Pancreas (tissue), 10 donors: ENCODE results near the gene NLGN4Y. TPM values are rescaled to one million over a fixed set of nuclear protein-coding genes. Genes with fewer than 3 reads are reported as not detected.

Experiments
- ATAC-seq, 4 donors: fragments of 200-7000 bp; cut with Tn5 transposase; one replicate each; pipeline versions ENCODE4 v1.8.0 to v1.9.1; 2020; ENCODE audit warnings: mild to moderate bottlenecking in 4 of 4, moderate library complexity in 4 of 4
- DNase-seq, 6 donors: peaks; one replicate each; pipeline ENCODE4 v3.0.0-alpha.2; 2020
- FAIRE-seq: peaks from 2 replicates; lab custom pipeline; 2012; peaks lifted over from hg19 to GRCh38; lab: Jason Lieb, UNC
- H3K27ac ChIP-seq, 4 donors: fragments of 200-600 bp; sonication (generic); 1 replicate in 3 of 4; 2 replicates in 1 of 4; pipeline versions ENCODE4 v1.5.0 to v1.8.0; 2020
- H3K27me3 ChIP-seq, 4 donors: fragments of 200-600 bp; one replicate each; pipeline ENCODE4 v1.8.0; 2021
- H3K36me3 ChIP-seq, 3 donors: fragments of 200-600 bp; sonication (generic) in 1 of 3; one replicate each; pipeline versions ENCODE4 v1.5.0 to v1.8.0; 2020 to 2021
- H3K4me1 ChIP-seq, 3 donors: fragments of 200-600 bp; one replicate each; pipeline ENCODE4 v1.8.0; 2021
- H3K4me3 ChIP-seq, 4 donors: fragments of 200-600 bp; sonication (generic) in 2 of 4; one replicate each; pipeline versions ENCODE4 v1.5.0 to v1.8.0; 2020 to 2021
- H3K9me3 ChIP-seq, 4 donors: fragments of 200-600 bp; one replicate each; pipeline ENCODE4 v1.8.0; 2021
- WGBS, 2 donors: extraction: QIAGEN DNeasy Blood & Tissue Kit; methylation state at CpG; one replicate each; pipeline ENCODE4 v1.1.7; 2013; 5-methylcytosine and 5-hydroxymethylcytosine counted together
- intact Hi-C, 3 donors: fragments of 100-400 bp; cut with DNase I; formaldehyde crosslinking; loops; one replicate each; pipeline versions ENCODE4 v1.11.1 to v1.14.2; 2022
- polyA plus RNA-seq, 2 donors: library from polyadenylated mRNA; stranded (reverse); fragments of 200-250 nt; gene quantifications; one replicate each; pipeline ENCODE4 v1.2.3, GENCODE V29; 2013
- total RNA-seq, 6 donors: library from RNA; stranded (reverse); fragmentation: NEBNext Ultra II Directional in 4 of 6; extraction: Animal tissue kit (Norgen Biotek cat#: 25700) in 4 of 6; gene quantifications; one replicate each; pipeline versions ENCODE4 v1.2.1 to v1.2.4, GENCODE V29; 2021 to 2023
- TF ChIP-seq, protein P1 (sequence below), 4 donors: fragments of 200-600 bp; sonication (generic) in 3 of 4; IDR thresholded peaks; one replicate each; pipeline versions ENCODE4 v1.5.0 to v1.8.0; 2021; ENCODE audit warnings: antibody characterized with exemption in 4 of 4
- donor health status: healthy with polysubstance abuse.
- donor health status: DM: no; HTN: no; CAD: no; lungs with moderate emphysema.
- donor health status: DM: no; HTN: no; CAD: no.
- donor health status: control.
- donor health status: control.
- donor health status: Bipolar disorder and iron deficiency.
- donor health status: DM: yes; HTN: yes; CAD: no.
- donor health status: DM: no; HTN: no; CAD: no.
- donor health status: DM: no; HTN: no; CAD: no.
- donor health status: DM: yes; HTN: yes; CAD: no.

Gene NLGN4Y
- total RNA-seq (1 to 10 TPM in 1 of 6 donors, not detected in 5; 2.5 TPM), polyA plus RNA-seq (1 to 10 TPM in 1 of 2 donors, not detected in 1; 2.3 TPM)

DNA sequence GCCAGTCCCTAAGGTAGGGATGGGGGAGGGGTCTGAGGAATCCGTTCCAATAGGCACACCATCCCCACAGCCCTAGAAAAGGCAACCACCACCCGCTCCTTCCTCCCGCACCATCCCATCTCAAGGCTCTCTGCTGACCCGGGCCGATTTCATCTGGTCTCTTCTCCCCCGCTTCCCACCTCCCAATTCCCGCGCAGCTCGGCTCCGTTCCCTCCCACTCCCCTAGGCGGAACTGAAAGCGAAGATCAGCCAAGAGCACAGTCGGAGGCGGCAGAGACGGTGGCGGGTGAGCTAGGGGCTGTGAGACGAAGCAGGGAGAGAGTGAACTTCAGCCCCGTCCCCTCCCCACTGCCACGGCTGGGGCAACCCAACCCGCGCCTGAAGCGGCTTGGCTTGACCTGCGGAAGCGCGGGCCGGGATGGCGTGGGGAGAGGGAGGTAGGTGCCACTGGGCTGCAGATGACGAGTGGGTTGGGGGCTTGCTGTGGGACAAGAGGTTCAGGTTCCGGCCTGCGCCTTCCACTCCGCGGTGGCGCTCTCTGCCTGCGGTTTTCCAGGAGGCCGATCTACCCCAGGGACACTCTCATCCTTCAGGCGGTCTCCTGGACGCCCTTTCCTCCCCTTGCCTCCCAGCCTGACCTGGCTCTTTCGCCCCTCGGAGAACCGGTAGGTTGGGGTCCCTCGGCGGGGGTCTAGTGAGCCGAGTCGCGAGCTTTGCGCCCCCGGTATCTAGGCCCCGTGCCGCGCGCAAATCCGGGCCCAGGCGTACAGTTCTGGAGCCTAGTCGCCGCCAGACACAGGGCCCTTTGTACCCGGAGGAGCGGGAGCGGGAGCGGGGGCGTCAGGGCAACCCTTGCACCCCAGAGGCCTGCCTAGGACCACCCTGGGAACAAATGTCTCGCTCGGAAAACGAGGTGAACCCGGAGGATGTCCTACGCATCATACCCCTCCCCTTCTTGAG lies at the start of gene NLGN4Y:
Gene NLGN4Y, plus strand, starts transcription at position 258 of the 960 bp plus-strand sequence. CDS start 97,591 bp downstream, outside the sequence.
- no peak for DNase-seq
- H3K36me3 ChIP-seq: no peaks in the 10 kb centered on the region
- no peaks in the 10 kb centered on the region for H3K9me3 ChIP-seq
- H3K27me3 ChIP-seq: no peaks in the 10 kb centered on the region
- TF ChIP-seq, protein P1, sequence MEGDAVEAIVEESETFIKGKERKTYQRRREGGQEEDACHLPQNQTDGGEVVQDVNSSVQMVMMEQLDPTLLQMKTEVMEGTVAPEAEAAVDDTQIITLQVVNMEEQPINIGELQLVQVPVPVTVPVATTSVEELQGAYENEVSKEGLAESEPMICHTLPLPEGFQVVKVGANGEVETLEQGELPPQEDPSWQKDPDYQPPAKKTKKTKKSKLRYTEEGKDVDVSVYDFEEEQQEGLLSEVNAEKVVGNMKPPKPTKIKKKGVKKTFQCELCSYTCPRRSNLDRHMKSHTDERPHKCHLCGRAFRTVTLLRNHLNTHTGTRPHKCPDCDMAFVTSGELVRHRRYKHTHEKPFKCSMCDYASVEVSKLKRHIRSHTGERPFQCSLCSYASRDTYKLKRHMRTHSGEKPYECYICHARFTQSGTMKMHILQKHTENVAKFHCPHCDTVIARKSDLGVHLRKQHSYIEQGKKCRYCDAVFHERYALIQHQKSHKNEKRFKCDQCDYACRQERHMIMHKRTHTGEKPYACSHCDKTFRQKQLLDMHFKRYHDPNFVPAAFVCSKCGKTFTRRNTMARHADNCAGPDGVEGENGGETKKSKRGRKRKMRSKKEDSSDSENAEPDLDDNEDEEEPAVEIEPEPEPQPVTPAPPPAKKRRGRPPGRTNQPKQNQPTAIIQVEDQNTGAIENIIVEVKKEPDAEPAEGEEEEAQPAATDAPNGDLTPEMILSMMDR (IDR thresholded peaks at IDR 0.05): no peak
- H3K4me3 ChIP-seq: no peak within 1 kb of the TSS
- intact Hi-C loops: no loop called here
- H3K27ac ChIP-seq: no peak within 1 kb of the TSS
- ATAC-seq: no peak
- no peaks in the 10 kb centered on the region for H3K4me1 ChIP-seq
- WGBS, 2 donors: 1% methylated on average over 64 of the region's 65 CpGs; no CpG with 5 or more reads in 1 of the 2 donors
- no peak for FAIRE-seq

DNA sequence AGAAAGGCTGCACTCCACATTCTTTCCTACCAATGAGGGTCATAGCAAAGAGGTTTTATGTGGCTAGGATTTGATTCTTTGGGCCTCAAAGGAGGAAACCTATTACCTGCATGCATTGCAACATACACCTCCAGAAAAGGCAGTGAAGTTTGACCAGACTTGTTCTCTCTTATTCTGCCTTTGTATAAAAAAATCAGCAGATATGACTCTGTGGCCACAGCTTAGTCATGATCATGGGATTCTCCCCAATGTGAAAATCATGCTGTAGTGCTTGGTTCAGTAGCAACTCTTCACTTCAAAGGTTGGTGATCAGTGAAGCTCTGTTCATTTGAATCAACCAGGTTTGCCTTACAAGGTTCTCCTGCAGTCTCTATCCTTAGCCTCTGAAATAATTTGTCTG lies 38.4 kb upstream of the NLGN4Y start:
- Histone ChIP-seq H3K27me3 (no peaks in the 10 kb centered on the region), H3K36me3 (no peaks in the 10 kb centered on the region), H3K9me3 (no peaks in the 10 kb centered on the region), H3K4me1 (no peaks in the 10 kb centered on the region), H3K4me3 (no peak overlapping the region), H3K27ac (no peak overlapping the region)
- intact Hi-C loops: no loop called here
- FAIRE-seq (no peak), DNase-seq (no peak), ATAC-seq (no peak)
- TF ChIP-seq, protein P1 (IDR thresholded peaks at IDR 0.05): no peak

DNA sequence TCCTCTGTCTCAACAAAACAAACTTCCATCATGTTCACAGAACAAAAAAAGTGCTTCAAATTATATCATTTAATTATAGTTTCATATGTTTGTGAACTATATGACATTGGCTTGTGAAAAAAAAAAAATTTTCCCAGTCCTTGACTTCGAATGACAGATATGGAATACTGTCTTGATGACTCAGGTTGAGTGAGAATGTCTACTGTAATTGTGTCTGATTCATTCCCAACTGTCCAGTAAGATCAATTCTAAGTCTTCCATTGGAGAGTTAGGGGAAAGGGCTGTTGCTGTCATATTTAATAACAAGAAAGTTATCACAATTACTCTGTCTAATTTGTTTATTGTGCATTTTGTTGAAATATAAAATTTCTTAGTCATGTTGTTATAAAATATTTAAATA lies 34.1 kb upstream of the NLGN4Y start:
- intact Hi-C loops: no loop called here
- DNase-seq (no peak), FAIRE-seq (no peak), ATAC-seq (no peak)
- Histone ChIP-seq H3K36me3 (no peaks in the 10 kb centered on the region), H3K27me3 (no peaks in the 10 kb centered on the region), H3K27ac (no peak overlapping the region), H3K4me1 (no peaks in the 10 kb centered on the region), H3K9me3 (no peaks in the 10 kb centered on the region), H3K4me3 (no peak overlapping the region)
- TF ChIP-seq, protein P1 (IDR thresholded peaks at IDR 0.05): no peak
- 27% methylated on average over 1 of the region's 1 CpG; no CpG with 5 or more reads in 1 of the 2 donors for WGBS, 2 donors

DNA sequence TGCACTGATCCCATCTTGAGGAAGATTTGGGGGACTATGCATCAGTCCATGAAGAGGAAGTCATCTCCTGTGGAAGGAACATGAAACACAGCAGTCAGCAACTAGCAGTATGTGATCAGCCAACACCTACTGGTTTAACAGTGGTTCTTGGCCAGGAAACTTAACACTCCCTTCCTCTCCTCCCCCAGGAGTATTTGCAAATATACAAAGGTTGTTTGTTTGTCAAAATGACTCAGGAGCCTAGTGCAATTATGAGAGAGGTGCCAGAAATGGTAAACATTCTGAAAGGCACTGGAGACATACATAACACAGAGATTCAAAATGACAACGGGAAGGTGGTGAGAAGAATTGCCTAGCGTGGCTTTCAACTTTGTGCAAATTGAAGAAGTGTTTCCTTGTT lies 26.3 kb upstream of the NLGN4Y start:
- Histone ChIP-seq H3K36me3 (no peaks in the 10 kb centered on the region), H3K9me3 (no peaks in the 10 kb centered on the region), H3K27ac (no peak overlapping the region), H3K4me3 (no peak overlapping the region), H3K4me1 (no peaks in the 10 kb centered on the region), H3K27me3 (no peaks in the 10 kb centered on the region)
- intact Hi-C loops: no loop called here
- ATAC-seq: no peak
- no peak for FAIRE-seq
- WGBS, 2 donors: 60% methylated on average over 2 of the region's 2 CpGs; no CpG with 5 or more reads in 1 of the 2 donors
- DNase-seq: no peak
- TF ChIP-seq, protein P1 (IDR thresholded peaks at IDR 0.05): no peak

DNA sequence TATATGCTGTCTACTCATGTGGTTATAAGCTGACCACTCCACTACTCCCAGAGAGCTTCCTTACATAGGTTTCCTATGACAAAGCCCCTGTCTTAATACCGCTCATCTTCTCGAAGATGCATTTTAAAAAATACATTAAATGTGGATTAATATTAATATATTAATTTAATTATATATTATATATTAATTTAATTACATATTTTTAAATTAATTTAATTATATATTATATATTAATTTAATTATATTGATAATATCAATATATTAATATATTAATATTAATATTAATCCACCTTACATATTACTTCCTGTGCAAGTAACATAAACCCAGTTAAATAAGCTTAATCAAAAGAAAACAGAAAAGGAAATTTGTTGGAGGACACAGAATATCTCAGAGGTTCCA lies 19.7 kb upstream of the NLGN4Y start:
- Histone ChIP-seq H3K4me3 (no peak overlapping the region), H3K4me1 (no peaks in the 10 kb centered on the region), H3K9me3 (no peaks in the 10 kb centered on the region), H3K27ac (no peak overlapping the region), H3K36me3 (no peaks in the 10 kb centered on the region), H3K27me3 (no peaks in the 10 kb centered on the region)
- FAIRE-seq (no peak), ATAC-seq (no peak), DNase-seq (no peak)
- TF ChIP-seq, protein P1 (IDR thresholded peaks at IDR 0.05): no peak
- intact Hi-C loops: no loop called here
- WGBS, 2 donors: 84% methylated on average over 2 of the region's 2 CpGs; no CpG with 5 or more reads in 1 of the 2 donors
